HCT116 (cell line): ENCODE measurements around the gene KNCN. TPM values are rescaled to one million over a fixed set of nuclear protein-coding genes. Genes with fewer than 3 reads are reported as not detected.

Experiments
- ATAC-seq: fragments of 200-7000 bp; cut with Tn5 transposase; 2 replicates; pipeline ENCODE4 v1.9.1; 2020; ENCODE audit warnings: mild to moderate bottlenecking, moderate library complexity
- BruUV-seq: library from RNA; stranded (reverse); fragments of 400-500 nt; replicated peaks from 2 replicates; lab custom pipeline; 2021; lab: Mats Ljungman, UMichigan
- CTCF ChIA-PET: fragments of 300-600 bp; sonication (Branson Sonifier 250); formaldehyde crosslinking; loops from one replicate; lab custom pipeline; 2021; ENCODE audit warnings: antibody characterized with exemption; lab: Charles Lee
- POLR2A ChIA-PET: fragments of 300-600, 350-600 bp; sonication (Branson Sonifier 250); formaldehyde crosslinking; loops from one replicate; lab custom pipeline; 2021; ENCODE audit warnings: antibody characterized with exemption; lab: Charles Lee
- RAD21 ChIA-PET, 2 experiments: fragments of 300-600 bp; sonication (Branson Sonifier 250); formaldehyde crosslinking; loops; one replicate each; lab custom pipeline; 2023; ENCODE audit warnings: low total read pairs in 2 of 2; ENCODE audit not compliant: uncharacterized antibody in 2 of 2, unreplicated experiment in 2 of 2, low non-redundant PET in 1 of 2; lab: Charles Lee
- DNase-seq: peaks from one replicate; pipeline ENCODE4 v3.0.0-alpha.2; 2010; ENCODE audit warnings: low read depth, low spot score
- H2AFZ ChIP-seq: fragments of 200-600 bp; shearing (Covaris generic), sonication (generic); 2 replicates; pipeline ENCODE4 v1.6.1; 2017; ENCODE audit warnings: low read depth, mixed run types, mixed read lengths, antibody characterized with exemption, low read length; ENCODE audit not compliant: poor library complexity, severe bottlenecking
- H3K27ac ChIP-seq: 2 replicates; pipeline ENCODE4 v1.5.1; 2012; ENCODE audit warnings: low read depth, low read length
- H3K27me3 ChIP-seq: fragments of 200-600 bp; sonication (generic); 2 replicates; pipeline ENCODE4 v1.6.1; 2016; ENCODE audit warnings: mixed run types, low read length, mixed read lengths; ENCODE audit not compliant: insufficient read depth
- H3K36me3 ChIP-seq, 2 experiments: fragments of 200-500 bp in 1 of 2; fragments of 200-600 bp in 1 of 2; sonication (Bioruptor generic) in 1 of 2; sonication (generic) in 1 of 2; 2 replicates each; pipeline versions ENCODE4 v1.5.1 to v1.6.1; 2014 to 2016; ENCODE audit warnings: low read length in 2 of 2, inconsistent platforms in 1 of 2, mixed read lengths in 1 of 2, mixed run types in 1 of 2; ENCODE audit not compliant: insufficient read depth in 2 of 2, control insufficient read depth in 1 of 2
- H3K4me1 ChIP-seq, 2 experiments: fragments of 200-600 bp in 1 of 2; sonication (generic) in 1 of 2; 2 replicates each; pipeline versions ENCODE4 v1.5.1 to v1.6.1; 2012 to 2017; ENCODE audit warnings: low read length in 2 of 2, inconsistent platforms in 1 of 2, mild to moderate bottlenecking in 1 of 2, mixed read lengths in 1 of 2, mixed run types in 1 of 2, moderate library complexity in 1 of 2; ENCODE audit not compliant: insufficient read depth in 2 of 2, control insufficient read depth in 1 of 2
- H3K4me2 ChIP-seq: fragments of 200-600 bp; sonication (generic); 2 replicates; pipeline ENCODE4 v1.6.1; 2017; ENCODE audit warnings: mixed run types, low read length, mixed read lengths
- H3K4me3 ChIP-seq, 2 experiments: fragments of 200-600 bp in 1 of 2; sonication (generic) in 1 of 2; replicated peaks in 1 of 2; 2 replicates each; pipeline ENCODE4 v1.5.1; 2011 to 2016; ENCODE audit warnings: low read length in 2 of 2, control low read depth in 1 of 2, low read depth in 1 of 2, mild to moderate bottlenecking in 1 of 2, mixed read lengths in 1 of 2, mixed run types in 1 of 2
- H3K79me2 ChIP-seq: fragments of 200-600 bp; sonication (generic); 2 replicates; pipeline ENCODE4 v1.6.1; 2017; ENCODE audit warnings: mild to moderate bottlenecking, mixed run types, low read length, moderate library complexity, mixed read lengths; ENCODE audit not compliant: insufficient read depth
- H3K9ac ChIP-seq: fragments of 200-600 bp; sonication (generic); 2 replicates; pipeline ENCODE4 v1.6.1; 2016; ENCODE audit warnings: low read length, mixed read lengths
- H3K9me2 ChIP-seq: fragments of 200-600 bp; sonication (generic), shearing (Covaris generic); 2 replicates; pipeline ENCODE4 v1.6.1; 2017; ENCODE audit warnings: mixed run types, mild to moderate bottlenecking, moderate library complexity; ENCODE audit not compliant: insufficient read depth
- H3K9me3 ChIP-seq, 2 experiments: fragments of 200-500 bp in 1 of 2; fragments of 200-600 bp in 1 of 2; sonication (Bioruptor generic) in 1 of 2; sonication (generic) in 1 of 2; 2 replicates each; pipeline ENCODE4 v1.6.1; 2014 to 2017; ENCODE audit warnings: low read length in 2 of 2, mixed read lengths in 2 of 2, inconsistent platforms in 1 of 2, low read depth in 1 of 2, mild to moderate bottlenecking in 1 of 2, mixed run types in 1 of 2, moderate library complexity in 1 of 2; ENCODE audit not compliant: control insufficient read depth in 1 of 2, insufficient read depth in 1 of 2
- H4K20me1 ChIP-seq: fragments of 200-600 bp; sonication (generic), shearing (Covaris generic); 2 replicates; pipeline ENCODE4 v1.6.1; 2017; ENCODE audit warnings: mixed run types, mild to moderate bottlenecking, moderate library complexity; ENCODE audit not compliant: insufficient read depth
- EGR1 ChIP-seq: IDR thresholded peaks from 2 replicates; pipeline ENCODE4 v1.6.1; 2012; ENCODE audit warnings: low read depth
- EZH2 ChIP-seq: fragments of 200-600 bp; sonication (generic); IDR thresholded peaks from 2 replicates; pipeline ENCODE4 v1.6.1; 2017; ENCODE audit warnings: antibody characterized with exemption, mixed run types
- RAD21 ChIP-seq: IDR thresholded peaks from 2 replicates; pipeline ENCODE4 v1.6.1; 2012; ENCODE audit warnings: low read depth, mild to moderate bottlenecking
- SIN3A ChIP-seq: IDR thresholded peaks from 2 replicates; pipeline ENCODE4 v1.6.1; 2012; ENCODE audit warnings: low read depth
- TCF7L2 ChIP-seq: IDR thresholded peaks from 2 replicates; pipeline ENCODE4 v1.7.0; 2011; ENCODE audit warnings: borderline replicate concordance, inconsistent platforms; ENCODE audit not compliant: insufficient read depth, insufficient read length; ENCODE audit errors: extremely low read depth
- YY1 ChIP-seq: IDR thresholded peaks from 2 replicates; pipeline ENCODE4 v1.6.1; 2011; ENCODE audit warnings: low read length, low read depth, moderate library complexity, mild to moderate bottlenecking; ENCODE audit not compliant: insufficient replicate concordance; ENCODE audit errors: extremely low read depth
- intact Hi-C: fragments of 100-400 bp; cut with micrococcal nuclease; formaldehyde crosslinking; loops from 2 replicates; pipeline ENCODE4 v1.10.0; 2022
- total RNA-seq: library from RNA; stranded (reverse); gene quantifications from one replicate; pipeline ENCODE4 v1.2.1, GENCODE V29; 2021; ENCODE audit not compliant: unreplicated experiment

Gene KNCN
- total RNA-seq, 1 experiment from 2014 or later = not detected

- H3K27me3 ChIP-seq = no peaks in the 10 kb centered on the region
- no peaks in the 10 kb centered on the region for H3K9me3 ChIP-seq
- no peak overlapping the region for H2AFZ ChIP-seq
- no peak for DNase-seq
- no peak for ATAC-seq
- no TSS peak for BruUV-seq
- intact Hi-C loops = no loop called here
- ChIA-PET CTCF (interaction anchor here (1.1 kb wide), 1 partner anchor 45 kb away, joined by 3 read pairs; no protein-coding TSS in a partner anchor), POLR2A (no interaction called here), RAD21 (no interaction called here)
- TF ChIP-seq YY1 (no peak), RAD21 (no peak), EGR1 (no peak), SIN3A (no peak), EZH2 (no peak)
- H3K9me2 ChIP-seq = no peaks in the 10 kb centered on the region
- H4K20me1 ChIP-seq = no peaks in the 10 kb centered on the region
- no peak overlapping the region for H3K4me2 ChIP-seq
- peaks cover 26 to 29% of the 10 kb centered on the region in 2 experiments for H3K4me1 ChIP-seq
- H3K9ac ChIP-seq = no peak overlapping the region
- no peak overlapping the region for H3K4me3 ChIP-seq
- no peak overlapping the region for H3K27ac ChIP-seq
- H3K79me2 ChIP-seq = no peaks in the 10 kb centered on the region
- H3K36me3 ChIP-seq = no peaks in the 10 kb centered on the region
Measured at GRCh38 chr1:46524843-46525242, 26.6 kb downstream of the KNCN start.

GRCh38 chr1:46523496-46524353, 27.7 kb downstream of the KNCN start:
- TF ChIP-seq TCF7L2 = no peak
- TF ChIP-seq, all 23 proteins: peak for 0
- intact Hi-C loops = no loop called here
- Histone ChIP-seq H3K36me3 (no peaks in the 10 kb centered on the region), H3K9me3 (no peaks in the 10 kb centered on the region), H4K20me1 (no peaks in the 10 kb centered on the region), H2AFZ (no peak overlapping the region), H3K27ac (no peak overlapping the region), H3K9me2 (no peaks in the 10 kb centered on the region), H3K4me2 (no peak overlapping the region), H3K4me3 (no peak overlapping the region), H3K9ac (no peak overlapping the region), H3K4me1 (peaks cover 36 to 38% of the 10 kb centered on the region in 2 experiments), H3K27me3 (no peaks in the 10 kb centered on the region), H3K79me2 (no peaks in the 10 kb centered on the region)
- no peak for ATAC-seq
- ChIA-PET RAD21 (no interaction called here), CTCF (interaction anchor here (0.8 to 1.8 kb wide), 4 partner anchors 12 to 82 kb away, joined by 3 to 9 read pairs (median 6); a partner anchor contains a TSS), POLR2A (no interaction called here)
- no peak for DNase-seq
- BruUV-seq = no TSS peak
